D721Med (cell line): ENCODE results near the gene PTPN1.

Experiments
- DNase-seq: peaks from one replicate; pipeline ENCODE4 v3.0.0; 2011; ENCODE audit warnings: low spot score; ENCODE audit not compliant: insufficient read length
- FAIRE-seq: peaks from 2 replicates; lab custom pipeline; 2011; peaks lifted over from hg19 to GRCh38; lab: Jason Lieb, UNC
- TF ChIP-seq, protein P1 (sequence below): IDR thresholded peaks from 2 replicates; pipeline ENCODE4 v1.5.1; 2012; ENCODE audit warnings: mild to moderate bottlenecking, control low read depth; ENCODE audit not compliant: insufficient read depth; ENCODE audit errors: missing control alignments

The PTPN1 gene

DNA sequence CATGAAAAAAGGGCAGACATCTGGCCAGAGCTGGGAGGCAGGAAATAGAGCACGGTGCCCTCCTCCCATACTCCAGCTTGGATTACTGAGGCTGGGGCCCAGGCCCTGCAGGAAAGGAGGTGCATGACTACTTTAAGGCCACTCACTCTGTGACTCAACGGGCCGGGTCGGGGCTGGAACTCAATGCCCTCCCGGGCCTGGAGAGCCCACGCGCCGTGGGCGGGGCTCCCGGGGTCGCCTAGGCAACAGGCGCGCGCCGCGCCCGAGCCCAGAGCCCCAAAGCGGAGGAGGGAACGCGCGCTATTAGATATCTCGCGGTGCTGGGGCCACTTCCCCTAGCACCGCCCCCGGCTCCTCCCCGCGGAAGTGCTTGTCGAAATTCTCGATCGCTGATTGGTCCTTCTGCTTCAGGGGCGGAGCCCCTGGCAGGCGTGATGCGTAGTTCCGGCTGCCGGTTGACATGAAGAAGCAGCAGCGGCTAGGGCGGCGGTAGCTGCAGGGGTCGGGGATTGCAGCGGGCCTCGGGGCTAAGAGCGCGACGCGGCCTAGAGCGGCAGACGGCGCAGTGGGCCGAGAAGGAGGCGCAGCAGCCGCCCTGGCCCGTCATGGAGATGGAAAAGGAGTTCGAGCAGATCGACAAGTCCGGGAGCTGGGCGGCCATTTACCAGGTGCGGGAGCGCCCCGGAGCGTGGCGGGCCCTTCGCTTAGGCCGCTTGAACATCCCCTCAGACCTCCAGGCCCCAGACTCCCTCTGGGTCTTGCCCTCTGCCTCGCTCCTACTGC is at the start of gene PTPN1:
Gene PTPN1 (plus strand): TSS at position 461 of the 783 bp plus-strand sequence. CDS start 145 bp downstream, at position 606.
- TF ChIP-seq, protein P1, sequence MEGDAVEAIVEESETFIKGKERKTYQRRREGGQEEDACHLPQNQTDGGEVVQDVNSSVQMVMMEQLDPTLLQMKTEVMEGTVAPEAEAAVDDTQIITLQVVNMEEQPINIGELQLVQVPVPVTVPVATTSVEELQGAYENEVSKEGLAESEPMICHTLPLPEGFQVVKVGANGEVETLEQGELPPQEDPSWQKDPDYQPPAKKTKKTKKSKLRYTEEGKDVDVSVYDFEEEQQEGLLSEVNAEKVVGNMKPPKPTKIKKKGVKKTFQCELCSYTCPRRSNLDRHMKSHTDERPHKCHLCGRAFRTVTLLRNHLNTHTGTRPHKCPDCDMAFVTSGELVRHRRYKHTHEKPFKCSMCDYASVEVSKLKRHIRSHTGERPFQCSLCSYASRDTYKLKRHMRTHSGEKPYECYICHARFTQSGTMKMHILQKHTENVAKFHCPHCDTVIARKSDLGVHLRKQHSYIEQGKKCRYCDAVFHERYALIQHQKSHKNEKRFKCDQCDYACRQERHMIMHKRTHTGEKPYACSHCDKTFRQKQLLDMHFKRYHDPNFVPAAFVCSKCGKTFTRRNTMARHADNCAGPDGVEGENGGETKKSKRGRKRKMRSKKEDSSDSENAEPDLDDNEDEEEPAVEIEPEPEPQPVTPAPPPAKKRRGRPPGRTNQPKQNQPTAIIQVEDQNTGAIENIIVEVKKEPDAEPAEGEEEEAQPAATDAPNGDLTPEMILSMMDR = no peak
- DNase-seq = peak; percentile 89
- no peak for FAIRE-seq

GRCh38 chr20:50460608-50461267 is 49.4 kb upstream of the PTPN1 start:
- TF ChIP-seq, protein P1 = peak; percentile 78
- DNase-seq (peak; percentile 55), FAIRE-seq (no peak)

- FAIRE-seq = no peak
- TF ChIP-seq, protein P1 = no peak
- DNase-seq = no peak
Observed at GRCh38 chr20:50462093-50462690, 48.0 kb upstream of the PTPN1 start.

DNA sequence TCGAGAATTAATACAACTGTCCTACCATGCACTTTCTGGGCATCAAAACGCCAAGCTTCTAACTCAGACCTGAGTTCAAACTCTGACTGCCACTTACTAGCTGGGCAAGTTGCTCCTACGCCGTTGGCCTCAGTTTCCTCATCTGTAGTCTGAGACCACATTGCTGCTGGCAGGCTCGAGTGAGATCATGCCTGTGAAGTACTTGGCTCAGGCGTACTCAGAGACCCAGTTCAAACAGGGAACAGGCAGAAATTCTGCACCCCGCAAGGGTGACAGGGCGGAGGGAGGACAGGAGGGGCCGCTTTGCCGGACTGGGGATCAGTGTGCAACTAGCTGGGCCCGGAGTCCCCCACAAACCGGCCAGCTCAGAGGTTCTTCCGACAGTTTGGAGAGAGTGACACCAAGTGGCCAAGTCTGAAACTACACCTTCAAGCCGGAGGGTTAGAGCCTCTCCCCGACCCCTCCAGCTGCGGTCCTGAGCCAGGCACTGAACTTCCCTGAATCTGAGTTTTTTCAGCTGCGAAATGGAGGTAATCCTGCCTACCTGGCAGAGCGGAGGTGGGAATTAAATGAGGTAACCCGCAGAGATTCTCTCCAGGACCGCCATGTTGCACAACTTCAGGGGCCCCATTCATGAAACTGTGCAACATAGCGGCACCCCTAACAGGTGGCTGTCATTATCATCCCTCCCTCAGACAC is 46.0 kb upstream of the PTPN1 start:
- DNase-seq = no peak
- no peak for FAIRE-seq
- TF ChIP-seq, protein P1 = peak; percentile 54

GRCh38 chr20:50464725-50465650 is 45.2 kb upstream of the PTPN1 start:
- FAIRE-seq = no peak
- DNase-seq = no peak
- TF ChIP-seq, protein P1 = no peak

DNA sequence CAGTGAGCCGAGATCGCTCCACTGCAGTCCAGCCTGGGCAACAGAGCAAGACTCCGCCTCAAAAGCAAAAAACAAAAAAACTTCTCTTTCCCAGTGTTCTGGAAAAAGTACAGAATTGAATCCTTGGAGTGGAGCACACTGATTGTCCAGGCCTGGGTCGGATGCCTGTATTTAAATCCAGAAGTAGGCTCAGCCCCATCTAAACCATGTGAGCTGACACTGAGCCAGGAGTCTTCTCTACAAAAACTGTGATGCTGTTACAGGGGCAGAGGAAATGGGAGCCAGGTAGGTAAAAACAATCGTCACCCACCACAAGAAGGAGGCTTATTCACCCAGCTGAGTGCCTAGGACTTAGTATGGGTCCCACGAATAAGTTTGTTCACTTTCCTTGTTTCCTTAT is 43.0 kb upstream of the PTPN1 start:
- DNase-seq = no peak
- FAIRE-seq = no peak
- TF ChIP-seq, protein P1 = no peak
